Smooth muscle cell (in vitro differentiated cells): ENCODE results near the gene INPP4B. TPM values are rescaled to one million over a fixed set of nuclear protein-coding genes. Genes with fewer than 3 reads are reported as not detected.

Source experiments
- DNase-seq: peaks from one replicate; lab custom pipeline; 2025; ENCODE audit not compliant: unreplicated experiment; lab: John Stamatoyannopoulos, UW
- H2AFZ ChIP-seq: fragments of 200-600 bp; sonication (generic); 2 replicates; pipeline ENCODE4 v1.6.0; 2016; ENCODE audit warnings: antibody characterized with exemption, low read depth, mild to moderate bottlenecking
- H3F3A ChIP-seq: fragments of 200-600 bp; sonication (generic); 2 replicates; pipeline ENCODE4 v1.6.0; 2017; ENCODE audit warnings: antibody characterized with exemption, low read depth
- H3K27ac ChIP-seq: fragments of 200-600 bp; sonication (generic); 2 replicates; pipeline ENCODE4 v1.5.1; 2016; ENCODE audit warnings: low read depth, mild to moderate bottlenecking
- H3K27me3 ChIP-seq: fragments of 200-600 bp; sonication (generic); 2 replicates; pipeline ENCODE4 v1.6.1; 2016; ENCODE audit warnings: low read depth, mild to moderate bottlenecking
- H3K36me3 ChIP-seq: fragments of 200-600 bp; sonication (generic); 2 replicates; pipeline ENCODE4 v1.5.1; 2016; ENCODE audit warnings: low read depth
- H3K4me1 ChIP-seq: fragments of 200-600 bp; sonication (generic); 2 replicates; pipeline ENCODE4 v1.5.1; 2016; ENCODE audit warnings: low read depth
- H3K4me2 ChIP-seq: fragments of 200-600 bp; sonication (generic); 2 replicates; pipeline ENCODE4 v1.6.0; 2016; ENCODE audit warnings: mild to moderate bottlenecking
- H3K4me3 ChIP-seq: fragments of 200-600 bp; sonication (generic); 2 replicates; pipeline ENCODE4 v1.5.1; 2016; ENCODE audit warnings: mild to moderate bottlenecking
- H3K79me2 ChIP-seq: fragments of 200-600 bp; sonication (generic); 2 replicates; pipeline ENCODE4 v1.6.0; 2016; ENCODE audit warnings: low read depth, mild to moderate bottlenecking
- H3K9ac ChIP-seq: fragments of 200-600 bp; sonication (generic); 2 replicates; pipeline ENCODE4 v1.6.0; 2016; ENCODE audit warnings: low read depth
- H3K9me3 ChIP-seq: fragments of 200-600 bp; sonication (generic); replicated peaks from 2 replicates; pipeline ENCODE4 v1.5.1; 2016; ENCODE audit warnings: low read depth
- H4K20me1 ChIP-seq: fragments of 200-600 bp; sonication (generic); 2 replicates; pipeline ENCODE4 v1.6.0; 2016; ENCODE audit warnings: low read depth
- CTCF ChIP-seq: fragments of 200-600 bp; sonication (generic); IDR thresholded peaks from 2 replicates; pipeline ENCODE4 v1.5.1; 2017; ENCODE audit warnings: borderline replicate concordance, mild to moderate bottlenecking, antibody characterized with exemption; ENCODE audit not compliant: insufficient read depth, poor library complexity, severe bottlenecking
- WGBS: methylation state at CpG from one replicate; pipeline ENCODE4 v1.1.7; 2016; ENCODE audit warnings: low lambda C conversion rate; 5-methylcytosine and 5-hydroxymethylcytosine counted together
- polyA plus RNA-seq: library from polyadenylated mRNA; unstranded; fragments of >200 nt; fragmentation: Nextera tagmentation; extraction: Ambion mirVana; gene quantifications from 2 replicates; pipeline ENCODE4 v1.2.1, GENCODE V29; 2016
- total RNA-seq: library from RNA; depleted of rRNA; stranded (reverse); fragments of >200 nt; gene quantifications from 2 replicates; pipeline ENCODE4 v1.2.3, GENCODE V29; 2014

INPP4B gene
- total and polyA plus RNA-seq, 2 experiments from 2014 or later = 2.0 to 10.9 TPM

- TF ChIP-seq CTCF = no peak
- no peaks in the 10 kb centered on the region for H3K4me1 ChIP-seq
- H4K20me1 ChIP-seq = no peaks in the 10 kb centered on the region
- H3K9me3 ChIP-seq = no peaks in the 10 kb centered on the region
- no peak overlapping the region for H3K4me3 ChIP-seq
- H3K27ac ChIP-seq = no peak overlapping the region
- no peaks in the 10 kb centered on the region for H3K79me2 ChIP-seq
- H3K4me2 ChIP-seq = no peak overlapping the region
- H2AFZ ChIP-seq = no peak overlapping the region
- no peaks in the 10 kb centered on the region for H3K36me3 ChIP-seq
- H3F3A ChIP-seq = no peaks in the 10 kb centered on the region
- no peak overlapping the region for H3K9ac ChIP-seq
- no peak for DNase-seq
- no peaks in the 10 kb centered on the region for H3K27me3 ChIP-seq
- 10% methylated on average over 4 of the region's 4 CpGs for WGBS
These were observed 757.2 kb downstream of the INPP4B start for GRCh38 chr4:142088906-142089305.

- H3K9me3 ChIP-seq = no peaks in the 10 kb centered on the region
- WGBS = 77% methylated on average over 4 of the region's 4 CpGs
- no peaks in the 10 kb centered on the region for H3K36me3 ChIP-seq
- no peaks in the 10 kb centered on the region for H3K4me1 ChIP-seq
- no peak overlapping the region for H3K27ac ChIP-seq
- no peak overlapping the region for H3K4me3 ChIP-seq
- no peaks in the 10 kb centered on the region for H3K79me2 ChIP-seq
- no peaks in the 10 kb centered on the region for H3F3A ChIP-seq
- DNase-seq = no peak
- H3K4me2 ChIP-seq = no peak overlapping the region
- no peak overlapping the region for H3K9ac ChIP-seq
- no peaks in the 10 kb centered on the region for H4K20me1 ChIP-seq
- no peaks in the 10 kb centered on the region for H3K27me3 ChIP-seq
- TF ChIP-seq CTCF = no peak
- H2AFZ ChIP-seq = no peak overlapping the region
These were observed 760.4 kb downstream of the INPP4B start for GRCh38 chr4:142085513-142086292.

- no peaks in the 10 kb centered on the region for H4K20me1 ChIP-seq
- no peaks in the 10 kb centered on the region for H3K36me3 ChIP-seq
- no peaks in the 10 kb centered on the region for H3K79me2 ChIP-seq
These were observed 762.8 kb downstream of the INPP4B start for GRCh38 chr4:142083264-142083663.

More at GRCh38 chr4:142083264-142083663, 762.8 kb downstream of the INPP4B start:
- Histone ChIP-seq H3F3A (no peaks in the 10 kb centered on the region), H3K4me3 (no peak overlapping the region), H3K27me3 (no peaks in the 10 kb centered on the region), H3K9me3 (no peaks in the 10 kb centered on the region), H3K4me2 (no peak overlapping the region), H3K4me1 (no peaks in the 10 kb centered on the region), H3K9ac (no peak overlapping the region), H3K27ac (no peak overlapping the region), H2AFZ (no peak overlapping the region)
- DNase-seq = no peak
- WGBS = 70% methylated on average over 2 of the region's 2 CpGs
- no peak for TF ChIP-seq CTCF
